HL-60 (cell line): ENCODE results near the gene INSRR.

Source experiments
- DNase-seq, 2 experiments: peaks; one replicate each; pipeline ENCODE4 v3.0.0-alpha.2; 2010 to 2020; ENCODE audit warnings: low read depth in 1 of 2, low spot score in 1 of 2
- H3K27ac ChIP-seq: fragments of 250-450 bp; sonication (Bioruptor Pico); replicated peaks from 2 replicates; pipeline ENCODE4 v1.5.1; 2020; ENCODE audit warnings: mild to moderate bottlenecking, moderate library complexity
- H3K27me3 ChIP-seq: fragments of 250-450 bp; sonication (Bioruptor Pico); 2 replicates; pipeline ENCODE4 v1.5.1; 2021; ENCODE audit warnings: mild to moderate bottlenecking, moderate library complexity; ENCODE audit not compliant: insufficient read depth, poor library complexity, severe bottlenecking
- H3K4me3 ChIP-seq: replicated peaks from 2 replicates; pipeline ENCODE4 v1.5.1; 2011; ENCODE audit warnings: mild to moderate bottlenecking, control low read depth, low read length; ENCODE audit not compliant: insufficient read depth
- GABPA ChIP-seq: IDR thresholded peaks from 2 replicates; pipeline ENCODE4 v1.6.1; 2012; ENCODE audit warnings: low read depth
- POLR2AphosphoS5 ChIP-seq: IDR thresholded peaks from 2 replicates; pipeline ENCODE4 v1.6.1; 2012; ENCODE audit warnings: low read depth
- SPI1 ChIP-seq: IDR thresholded peaks from 2 replicates; pipeline ENCODE4 v1.6.1; 2012; ENCODE audit warnings: low read depth, mild to moderate bottlenecking, borderline replicate concordance
- TF ChIP-seq, protein P1 (sequence below): IDR thresholded peaks from 2 replicates; pipeline ENCODE4 v1.6.1; 2012; ENCODE audit warnings: low read depth; ENCODE audit not compliant: insufficient replicate concordance
- TF ChIP-seq, protein P2 (sequence below): IDR thresholded peaks from one replicate; pipeline ENCODE4 v1.5.1; 2011; ENCODE audit warnings: low read length, control low read depth, inconsistent platforms; ENCODE audit not compliant: insufficient read depth

The INSRR gene

DNA sequence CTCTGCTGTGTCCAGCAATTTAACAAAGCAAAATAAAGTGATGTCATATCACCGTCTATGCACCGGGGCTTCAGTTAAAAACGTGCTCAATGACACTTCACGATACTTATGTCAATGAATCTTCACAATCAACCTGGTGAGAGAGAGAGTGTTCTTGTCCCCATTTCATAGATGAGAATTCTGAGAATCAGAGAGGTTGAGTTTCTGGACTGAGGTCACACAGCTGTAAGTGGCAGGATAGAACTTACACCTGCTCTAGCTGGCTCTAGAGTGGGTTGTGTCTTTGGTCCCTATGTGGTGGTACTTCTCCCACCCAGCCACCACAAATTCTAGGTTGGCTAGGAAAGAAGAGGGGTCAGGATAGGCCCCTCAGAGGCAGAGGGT lies 6.9 kb upstream of the INSRR start:
- H3K4me3 ChIP-seq, result no peak overlapping the region
- H3K27ac ChIP-seq, result no peak overlapping the region
- H3K27me3 ChIP-seq, result peaks cover 33% of the 10 kb centered on the region
- TF ChIP-seq, protein P1, sequence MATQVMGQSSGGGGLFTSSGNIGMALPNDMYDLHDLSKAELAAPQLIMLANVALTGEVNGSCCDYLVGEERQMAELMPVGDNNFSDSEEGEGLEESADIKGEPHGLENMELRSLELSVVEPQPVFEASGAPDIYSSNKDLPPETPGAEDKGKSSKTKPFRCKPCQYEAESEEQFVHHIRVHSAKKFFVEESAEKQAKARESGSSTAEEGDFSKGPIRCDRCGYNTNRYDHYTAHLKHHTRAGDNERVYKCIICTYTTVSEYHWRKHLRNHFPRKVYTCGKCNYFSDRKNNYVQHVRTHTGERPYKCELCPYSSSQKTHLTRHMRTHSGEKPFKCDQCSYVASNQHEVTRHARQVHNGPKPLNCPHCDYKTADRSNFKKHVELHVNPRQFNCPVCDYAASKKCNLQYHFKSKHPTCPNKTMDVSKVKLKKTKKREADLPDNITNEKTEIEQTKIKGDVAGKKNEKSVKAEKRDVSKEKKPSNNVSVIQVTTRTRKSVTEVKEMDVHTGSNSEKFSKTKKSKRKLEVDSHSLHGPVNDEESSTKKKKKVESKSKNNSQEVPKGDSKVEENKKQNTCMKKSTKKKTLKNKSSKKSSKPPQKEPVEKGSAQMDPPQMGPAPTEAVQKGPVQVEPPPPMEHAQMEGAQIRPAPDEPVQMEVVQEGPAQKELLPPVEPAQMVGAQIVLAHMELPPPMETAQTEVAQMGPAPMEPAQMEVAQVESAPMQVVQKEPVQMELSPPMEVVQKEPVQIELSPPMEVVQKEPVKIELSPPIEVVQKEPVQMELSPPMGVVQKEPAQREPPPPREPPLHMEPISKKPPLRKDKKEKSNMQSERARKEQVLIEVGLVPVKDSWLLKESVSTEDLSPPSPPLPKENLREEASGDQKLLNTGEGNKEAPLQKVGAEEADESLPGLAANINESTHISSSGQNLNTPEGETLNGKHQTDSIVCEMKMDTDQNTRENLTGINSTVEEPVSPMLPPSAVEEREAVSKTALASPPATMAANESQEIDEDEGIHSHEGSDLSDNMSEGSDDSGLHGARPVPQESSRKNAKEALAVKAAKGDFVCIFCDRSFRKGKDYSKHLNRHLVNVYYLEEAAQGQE, result no peak
- no peak for TF ChIP-seq SPI1
- TF ChIP-seq, protein P2, sequence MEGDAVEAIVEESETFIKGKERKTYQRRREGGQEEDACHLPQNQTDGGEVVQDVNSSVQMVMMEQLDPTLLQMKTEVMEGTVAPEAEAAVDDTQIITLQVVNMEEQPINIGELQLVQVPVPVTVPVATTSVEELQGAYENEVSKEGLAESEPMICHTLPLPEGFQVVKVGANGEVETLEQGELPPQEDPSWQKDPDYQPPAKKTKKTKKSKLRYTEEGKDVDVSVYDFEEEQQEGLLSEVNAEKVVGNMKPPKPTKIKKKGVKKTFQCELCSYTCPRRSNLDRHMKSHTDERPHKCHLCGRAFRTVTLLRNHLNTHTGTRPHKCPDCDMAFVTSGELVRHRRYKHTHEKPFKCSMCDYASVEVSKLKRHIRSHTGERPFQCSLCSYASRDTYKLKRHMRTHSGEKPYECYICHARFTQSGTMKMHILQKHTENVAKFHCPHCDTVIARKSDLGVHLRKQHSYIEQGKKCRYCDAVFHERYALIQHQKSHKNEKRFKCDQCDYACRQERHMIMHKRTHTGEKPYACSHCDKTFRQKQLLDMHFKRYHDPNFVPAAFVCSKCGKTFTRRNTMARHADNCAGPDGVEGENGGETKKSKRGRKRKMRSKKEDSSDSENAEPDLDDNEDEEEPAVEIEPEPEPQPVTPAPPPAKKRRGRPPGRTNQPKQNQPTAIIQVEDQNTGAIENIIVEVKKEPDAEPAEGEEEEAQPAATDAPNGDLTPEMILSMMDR, result no peak
- no peak for TF ChIP-seq GABPA
- TF ChIP-seq POLR2AphosphoS5, result no peak
- no peak for DNase-seq

DNA sequence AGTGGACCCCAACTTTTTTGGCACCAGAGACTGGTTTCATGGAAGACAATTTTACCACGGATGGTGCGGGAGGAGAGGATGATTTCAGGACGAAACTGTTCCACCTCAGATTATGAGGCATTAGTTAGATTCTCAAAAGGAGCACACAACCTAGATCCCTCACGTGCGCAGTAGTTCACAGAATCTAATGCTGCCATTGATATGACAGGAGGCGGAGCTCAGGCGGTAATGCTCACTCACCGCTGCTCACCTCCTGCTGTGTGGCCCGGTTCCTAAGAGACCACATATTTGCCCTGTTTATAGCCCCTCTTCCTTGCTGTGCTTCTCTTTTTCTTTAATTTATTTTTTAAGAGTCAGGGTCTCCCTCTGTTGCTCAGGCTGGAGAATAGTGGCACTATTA lies 6.3 kb upstream of the INSRR start:
- TF ChIP-seq, protein P1, result no peak
- TF ChIP-seq, protein P2, result no peak
- TF ChIP-seq SPI1, result no peak
- no peak for TF ChIP-seq POLR2AphosphoS5
- TF ChIP-seq GABPA, result no peak
- Histone ChIP-seq H3K4me3 (no peak overlapping the region), H3K27me3 (peaks cover 36% of the 10 kb centered on the region), H3K27ac (no peak overlapping the region)
- DNase-seq, result no peak

DNA sequence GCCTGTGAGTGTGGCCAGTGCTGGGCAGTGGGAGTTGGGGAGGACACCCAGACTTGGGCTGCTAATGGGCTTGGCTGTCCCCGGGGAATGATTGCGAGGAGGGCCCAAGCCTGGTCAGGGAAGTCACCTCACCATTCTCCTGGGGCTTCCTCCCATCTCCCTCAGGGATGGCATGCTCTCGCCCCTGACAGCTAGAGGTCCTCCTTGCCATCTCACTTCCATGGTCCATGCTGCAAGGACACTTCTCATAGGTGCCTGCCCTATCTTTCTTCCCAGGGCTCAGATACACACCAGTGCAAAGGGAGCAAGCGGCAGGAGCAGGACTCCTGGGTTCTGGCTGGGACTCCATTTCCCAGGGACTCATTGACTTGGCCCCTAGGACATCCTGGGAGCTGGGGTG lies 5.9 kb upstream of the INSRR start:
- Histone ChIP-seq H3K27ac (no peak overlapping the region), H3K27me3 (peaks cover 40% of the 10 kb centered on the region), H3K4me3 (no peak overlapping the region)
- TF ChIP-seq SPI1, result no peak
- no peak for TF ChIP-seq POLR2AphosphoS5
- no peak for TF ChIP-seq GABPA
- TF ChIP-seq, protein P1, result no peak
- TF ChIP-seq, protein P2, result no peak
- DNase-seq, result no peak
